Measurements from ENCODE around the gene AP3B1. TPM values are rescaled to one million over a fixed set of nuclear protein-coding genes. Genes with fewer than 3 reads are reported as not detected.

Gene AP3B1
- total and polyA plus RNA-seq, 2 donors from 2014 or later = 49.3 to 53.2 TPM

DNA sequence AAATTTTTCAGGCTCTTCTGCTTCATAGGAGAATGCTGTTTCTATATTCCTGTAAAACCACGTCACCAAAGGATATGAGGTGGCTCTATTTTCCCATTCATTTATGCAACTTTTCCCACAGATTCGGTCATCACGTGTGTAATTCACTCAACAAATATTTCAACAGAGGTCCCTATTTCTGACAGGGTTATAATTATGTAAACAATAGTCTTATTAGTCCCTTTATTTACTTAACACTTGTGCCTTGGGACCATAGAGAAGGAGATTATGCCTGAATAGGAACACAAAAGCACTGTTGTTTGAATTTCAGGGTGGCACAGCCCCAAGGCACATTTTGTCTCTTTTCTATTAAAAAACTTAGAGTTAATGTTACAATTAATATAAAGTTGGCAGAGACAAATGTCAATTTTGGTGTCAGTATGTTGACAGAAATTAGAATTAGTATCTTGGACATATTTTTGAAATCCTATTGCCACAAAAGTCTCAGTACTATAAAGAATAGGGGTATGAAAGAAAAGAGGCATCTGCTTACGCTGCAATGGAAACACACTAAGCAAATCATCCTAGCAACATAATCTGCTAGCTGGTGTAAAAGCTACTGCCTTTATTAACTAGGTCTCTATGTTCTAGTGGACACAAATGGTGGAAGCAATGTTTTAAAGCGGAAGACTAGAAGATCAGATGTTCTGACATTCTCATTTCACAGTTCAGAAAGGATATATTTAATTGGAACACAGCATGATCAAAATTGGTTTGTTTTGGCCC is 289.3 kb downstream of the AP3B1 start:
- Histone ChIP-seq H3K27me3 (ENCODE audit: control insufficient read depth, insufficient read depth, low read length) (no peaks in the 10 kb centered on the region), H3K27ac (ENCODE audit: low read depth in 2 of 2, low read length in 2 of 2) (no peak overlapping the region), H3K9ac (ENCODE audit: low read length in 3 of 3) (no peak overlapping the region), H3K36me3 (ENCODE audit: control insufficient read depth in 2 of 3, insufficient read depth in 3 of 3, low read length in 3 of 3) (no peaks in the 10 kb centered on the region), H3K4me1 (ENCODE audit: control insufficient read depth in 2 of 3, insufficient read depth in 2 of 3, low read depth in 1 of 3, low read length in 3 of 3) (peaks cover 0 to 2% (median 0%) of the 10 kb centered on the region in 3 donors), H3K4me3 (ENCODE audit: low read length in 3 of 3) (no peak overlapping the region), H3K9me3 (ENCODE audit: control insufficient read depth in 2 of 3, insufficient read depth in 1 of 3, low read length in 3 of 3) (no peaks in the 10 kb centered on the region)
- FAIRE-seq (no peak), DNase-seq (no peak)
- intact Hi-C loops (cut with DNase I) = no loop called here
- no peak for TF ChIP-seq CTCF (IDR thresholded peaks at IDR 0.05; ENCODE audit: borderline replicate concordance, extremely low read depth, insufficient read depth)

DNA sequence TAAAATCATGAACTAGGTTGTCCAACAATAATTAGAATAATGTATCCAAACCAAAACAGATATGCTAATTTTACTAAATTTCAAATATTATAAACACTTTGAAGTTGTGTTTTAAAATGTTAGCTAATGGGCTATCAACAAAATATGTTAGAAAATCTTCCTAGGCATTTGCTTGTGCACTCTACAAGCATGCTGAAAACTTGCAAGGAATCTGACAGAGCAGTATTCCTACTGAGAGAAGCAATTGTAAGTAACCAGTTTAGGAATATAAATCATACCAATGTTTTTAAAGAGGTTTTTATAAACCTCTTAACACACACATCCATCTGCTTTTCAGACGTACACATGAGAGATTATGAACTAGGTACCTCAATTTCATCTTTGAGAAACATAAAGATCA is 289.9 kb downstream of the AP3B1 start:
- no peaks in the 10 kb centered on the region for H3K9me3 ChIP-seq (ENCODE audit: control insufficient read depth in 2 of 3, insufficient read depth in 1 of 3, low read length in 3 of 3)
- H3K4me1 ChIP-seq (ENCODE audit: control insufficient read depth in 2 of 3, insufficient read depth in 2 of 3, low read depth in 1 of 3, low read length in 3 of 3) = peaks cover 0 to 2% (median 0%) of the 10 kb centered on the region in 3 donors
- H3K36me3 ChIP-seq (ENCODE audit: control insufficient read depth in 2 of 3, insufficient read depth in 3 of 3, low read length in 3 of 3) = no peaks in the 10 kb centered on the region
- intact Hi-C loops (cut with DNase I) = no loop called here
- H3K27me3 ChIP-seq (ENCODE audit: control insufficient read depth, insufficient read depth, low read length) = no peaks in the 10 kb centered on the region
- H3K27ac ChIP-seq (ENCODE audit: low read depth in 2 of 2, low read length in 2 of 2) = no peak overlapping the region
- no peak for DNase-seq
- H3K9ac ChIP-seq (ENCODE audit: low read length in 3 of 3) = no peak overlapping the region
- peak; percentile 44 for FAIRE-seq
- no peak for TF ChIP-seq CTCF (IDR thresholded peaks at IDR 0.05; ENCODE audit: borderline replicate concordance, extremely low read depth, insufficient read depth)
- no peak overlapping the region for H3K4me3 ChIP-seq (ENCODE audit: low read length in 3 of 3)

- Histone ChIP-seq H3K9ac (ENCODE audit: low read length in 3 of 3) (no peak overlapping the region), H3K27me3 (ENCODE audit: control insufficient read depth, insufficient read depth, low read length) (no peaks in the 10 kb centered on the region), H3K36me3 (ENCODE audit: control insufficient read depth in 2 of 3, insufficient read depth in 3 of 3, low read length in 3 of 3) (no peaks in the 10 kb centered on the region), H3K4me3 (ENCODE audit: low read length in 3 of 3) (no peak overlapping the region), H3K27ac (ENCODE audit: low read depth in 2 of 2, low read length in 2 of 2) (no peak overlapping the region), H3K9me3 (ENCODE audit: control insufficient read depth in 2 of 3, insufficient read depth in 1 of 3, low read length in 3 of 3) (no peaks in the 10 kb centered on the region), H3K4me1 (ENCODE audit: control insufficient read depth in 2 of 3, insufficient read depth in 2 of 3, low read depth in 1 of 3, low read length in 3 of 3) (peaks cover 0 to 2% (median 0%) of the 10 kb centered on the region in 3 donors)
- intact Hi-C loops (cut with DNase I) = no loop called here
- FAIRE-seq (no peak), DNase-seq (peak in 1 of 5 donors; percentile 19)
- no peak for TF ChIP-seq CTCF (IDR thresholded peaks at IDR 0.05; ENCODE audit: borderline replicate concordance, extremely low read depth, insufficient read depth)
These were observed 290.6 kb downstream of the AP3B1 start for GRCh38 chr5:78003919-78004318.
